Stomach (tissue), 4 donors: Measurements from ENCODE around the gene WDR27.

Experiments used
- CTCF ChIP-seq, 7 experiments: fragments of 450-650 bp in 4 of 7; fragments of 200-600 bp in 3 of 7; sonication (generic) in 3 of 7; IDR thresholded peaks; one replicate each; pipeline ENCODE4 v1.5.1; 2016 to 2019; ENCODE audit warnings: antibody characterized with exemption in 7 of 7, control low read depth in 2 of 7, mild to moderate bottlenecking in 1 of 7
- EP300 ChIP-seq: sonication (generic); formaldehyde crosslinking; IDR thresholded peaks from one replicate; pipeline ENCODE4 v1.6.1; 2017; ENCODE audit warnings: antibody characterized with exemption

- TF ChIP-seq EP300: no peak
- no peak for TF ChIP-seq CTCF (IDR thresholded peaks at IDR 0.05)
These were observed 53.7 kb downstream of the WDR27 start for GRCh38 chr6:169648092-169648491.
